K562 (cell line): ENCODE results near the gene PITPNM3. TPM values are rescaled to one million over a fixed set of nuclear protein-coding genes. Genes with fewer than 3 reads are reported as not detected.

Experiments used
- ATAC-seq: fragments of 200-7000 bp; cut with Tn5 transposase; 3 replicates; pipeline ENCODE4 v1.9.1; 2020; ENCODE audit warnings: moderate library complexity
- BruUV-seq: library from RNA; stranded (reverse); fragments of 400-500 nt; replicated peaks from 2 replicates; lab custom pipeline; 2021; lab: Mats Ljungman, UMichigan
- CTCF ChIA-PET: fragments of 300-600 bp; formaldehyde crosslinking; extraction: SDS; loops from one replicate; lab custom pipeline; 2021; ENCODE audit warnings: low intra/inter-chr PET ratio; lab: Yijun Ruan, JAX
- POLR2A ChIA-PET: fragments of 300-600, 350-650 bp; sonication (Branson Sonifier 250); formaldehyde crosslinking; extraction: SDS; loops from one replicate; lab custom pipeline; 2021; ENCODE audit warnings: antibody characterized with exemption, inconsistent platforms; lab: Yijun Ruan, JAX
- DNase-seq, 4 experiments: peaks; one replicate each; pipeline versions ENCODE4 v3.0.0 to v3.0.0-alpha.2; 2011 to 2018; ENCODE audit warnings: low spot score in 3 of 4, mixed read lengths in 3 of 4; ENCODE audit errors: extremely low read depth in 1 of 4
- FAIRE-seq: peaks from 2 replicates; lab custom pipeline; 2011; peaks lifted over from hg19 to GRCh38; lab: Jason Lieb, UNC
- H2AFZ ChIP-seq: 2 replicates; pipeline ENCODE4 v1.6.0; 2011; ENCODE audit warnings: low read depth, low read length, control low read depth, inconsistent platforms
- H3K27ac ChIP-seq: fragments of 200-600 bp; 3 replicates; pipeline ENCODE4 v1.8.0; 2011; ENCODE audit warnings: low read depth, mild to moderate bottlenecking, control low read depth, inconsistent platforms, low read length, moderate library complexity, mixed read lengths; ENCODE audit errors: extremely low read depth
- H3K27me3 ChIP-seq, 2 experiments: fragments of 300-600 bp in 1 of 2; 2 replicates in 1 of 2; 3 replicates in 1 of 2; pipeline versions ENCODE4 v1.6.0 to v1.8.0; 2011; ENCODE audit warnings: inconsistent platforms in 2 of 2, low read length in 2 of 2, mild to moderate bottlenecking in 1 of 2, mixed read lengths in 1 of 2, moderate library complexity in 1 of 2; ENCODE audit not compliant: control insufficient read depth in 2 of 2, insufficient read depth in 2 of 2
- H3K36me3 ChIP-seq: fragments of 300-600 bp; 3 replicates; pipeline ENCODE4 v1.8.0; 2011; ENCODE audit warnings: mild to moderate bottlenecking, low read length, inconsistent platforms; ENCODE audit not compliant: control insufficient read depth, insufficient read depth
- H3K4me1 ChIP-seq, 2 experiments: fragments of 200-600 bp in 1 of 2; replicated peaks in 1 of 2; 2 replicates in 1 of 2; 3 replicates in 1 of 2; pipeline versions ENCODE4 v1.5.1 to v1.8.0; 2011; ENCODE audit warnings: inconsistent platforms in 2 of 2, low read length in 2 of 2, mild to moderate bottlenecking in 1 of 2, mixed read lengths in 1 of 2, moderate library complexity in 1 of 2; ENCODE audit not compliant: control insufficient read depth in 2 of 2, insufficient read depth in 2 of 2
- H3K4me2 ChIP-seq: 2 replicates; pipeline ENCODE4 v1.6.1; 2011; ENCODE audit warnings: low read length, control low read depth, inconsistent platforms, mixed read lengths; ENCODE audit not compliant: insufficient read depth
- H3K4me3 ChIP-seq: fragments of 200-600 bp; sonication (generic), shearing (Covaris generic); 2 replicates; pipeline ENCODE4 v1.5.1; 2016; ENCODE audit warnings: control low read depth, inconsistent platforms
- H3K79me2 ChIP-seq: fragments of 200-600 bp; 3 replicates; pipeline ENCODE4 v1.8.0; 2011; ENCODE audit warnings: low read length, inconsistent platforms; ENCODE audit not compliant: control insufficient read depth, insufficient read depth
- H3K9ac ChIP-seq, 2 experiments: 2 replicates each; pipeline versions ENCODE4 v1.6.0 to v1.6.1; 2011; ENCODE audit warnings: low read depth in 2 of 2, low read length in 2 of 2, control low read depth in 1 of 2, inconsistent platforms in 1 of 2, mild to moderate bottlenecking in 1 of 2, mixed read lengths in 1 of 2; ENCODE audit not compliant: insufficient read depth in 1 of 2
- H3K9me1 ChIP-seq: one replicate; pipeline ENCODE4 v1.6.0; 2011; ENCODE audit warnings: inconsistent platforms, mild to moderate bottlenecking, low read length, moderate library complexity; ENCODE audit not compliant: control insufficient read depth, insufficient read depth
- H3K9me3 ChIP-seq: replicated peaks from 2 replicates; pipeline ENCODE4 v1.5.1; 2011; ENCODE audit warnings: low read depth, low read length, inconsistent platforms; ENCODE audit not compliant: control insufficient read depth, insufficient read depth
- H4K20me1 ChIP-seq: replicated peaks from 2 replicates; pipeline ENCODE4 v1.6.1; 2011; ENCODE audit warnings: low read length, inconsistent platforms, mixed read lengths; ENCODE audit not compliant: control insufficient read depth, insufficient read depth
- MNT ChIP-seq, 2 experiments: fragments of 450-650 bp; conservative IDR thresholded peaks; 2 replicates each; pipeline ENCODE4 v1.6.1; 2017; ENCODE audit warnings: mild to moderate bottlenecking in 2 of 2, moderate library complexity in 2 of 2
- MYBL2 ChIP-seq, 2 experiments: fragments of 450-650 bp in 1 of 2; sonication (generic) in 1 of 2; formaldehyde crosslinking in 1 of 2; IDR thresholded peaks; 2 replicates each; pipeline versions ENCODE4 v1.6.1 to v1.8.1; 2017 to 2022; ENCODE audit warnings: borderline replicate concordance in 1 of 2, inconsistent platforms in 1 of 2, low read depth in 1 of 2, mild to moderate bottlenecking in 1 of 2, missing genetic modification reagents in 1 of 2, moderate library complexity in 1 of 2
- PTTG1 ChIP-seq: fragments of 450-650 bp; IDR thresholded peaks from 2 replicates; pipeline ENCODE4 v1.6.1; 2016; ENCODE audit warnings: low read depth, mild to moderate bottlenecking, missing genetic modification characterization, missing compliant biosample characterization
- XRCC3 ChIP-seq: fragments of 450-650 bp; IDR thresholded peaks from 2 replicates; pipeline ENCODE4 v1.6.1; 2017; ENCODE audit warnings: mild to moderate bottlenecking, moderate library complexity
- ZBTB33 ChIP-seq: sonication (generic); formaldehyde crosslinking; IDR thresholded peaks from 2 replicates; pipeline ENCODE4 v1.8.1; 2023; ENCODE audit warnings: mild to moderate bottlenecking, missing genetic modification reagents
- ZNF165 ChIP-seq: fragments of 250-450 bp; sonication (Bioruptor Pico); IDR thresholded peaks from 2 replicates; pipeline ENCODE4 v1.4.0; 2020; ENCODE audit warnings: borderline replicate concordance
- ZNF311 ChIP-seq: fragments of 250-450 bp; sonication (Bioruptor Pico); IDR thresholded peaks from 2 replicates; pipeline ENCODE4 v1.4.0; 2020; ENCODE audit warnings: mild to moderate bottlenecking, moderate library complexity
- ZNF444 ChIP-seq: fragments of 250-450 bp; sonication (Bioruptor Pico); IDR thresholded peaks from 2 replicates; pipeline ENCODE4 v1.4.0; 2020; ENCODE audit warnings: mild to moderate bottlenecking, moderate library complexity
- WGBS: fragments of 100-300 bp; shearing (Covaris generic); methylation state at CpG from one replicate; pipeline ENCODE4 v1.1.6; 2016; ENCODE audit warnings: low coverage, mixed read lengths; ENCODE audit not compliant: insufficient coverage; ENCODE audit errors: missing lambda C conversion rate; 5-methylcytosine and 5-hydroxymethylcytosine counted together
- in situ Hi-C: fragments of 300-500 bp; cut with MboI; formaldehyde crosslinking; loops from 4 replicates; pipeline ENCODE4 v1.15.0; 2018; ENCODE audit warnings: inconsistent platforms, mixed read lengths
- intact Hi-C: fragments of 100-400 bp; cut with micrococcal nuclease; formaldehyde crosslinking; loops from 2 replicates; pipeline ENCODE4 v1.14.2; 2022
- polyA plus RNA-seq, 8 experiments: library from polyadenylated mRNA; depleted of rRNA in 4 of 8; stranded (reverse) in 5 of 8; unstranded in 3 of 8; fragments of >200 nt; fragmentation: Nextera tagmentation in 2 of 8; fragmentation: Illumina TruSeq in 1 of 8; extraction: Ambion mirVana in 2 of 8; extraction: Trizol in 1 of 8; gene quantifications; 2 replicates each; pipeline versions ENCODE4 v1.2.1 to v1.2.3, GENCODE V29; 2011 to 2014; ENCODE audit warnings: inconsistent platforms in 1 of 8, missing spikeins in 1 of 8
- total RNA-seq, 7 experiments: library from RNA; depleted of rRNA in 6 of 7; stranded (reverse); fragments of >200 nt in 6 of 7; fragmentation: Illumina TruSeq in 2 of 7; extraction: Trizol in 2 of 7; gene quantifications; 2 replicates each; pipeline versions ENCODE4 v1.2.1 to v1.2.3, GENCODE V29; 2011 to 2021; ENCODE audit warnings: low replicate concordance in 1 of 7

PITPNM3 gene
- total and polyA plus RNA-seq, 9 of the 15 experiments (the other 6 are each of a cell fraction or from before 2014, with no cell fraction given): 0.14 to 0.38 (median 0.22) TPM; not detected in 2

- no peaks in the 10 kb centered on the region for H4K20me1 ChIP-seq
- no peak within 1 kb of the TSS for H3K9ac ChIP-seq
- intact Hi-C loops (no loop called here), in situ Hi-C loops (loop anchor here (25.0 kb wide), 1 partner anchor 1198 kb away; the partner anchor contains the start of gene SCIMP)
- H3K9me1 ChIP-seq: no peaks in the 10 kb centered on the region
- ChIA-PET CTCF (no interaction called here), POLR2A (no interaction called here)
- 20% methylated on average over 9 of the region's 16 CpGs for WGBS
- no peaks in the 10 kb centered on the region for H3K36me3 ChIP-seq
- TF ChIP-seq ZNF444 (CRISPR knock-in tag) (no peak), MYBL2 (IDR thresholded peaks at IDR 0.05; ENCODE audit: low read depth) (no peak), MYBL2 (CRISPR knock-in tag; IDR thresholded peaks at IDR 0.05; ENCODE audit: borderline replicate concordance) (no peak), ZNF165 (CRISPR knock-in tag) (no peak), ZNF311 (CRISPR knock-in tag) (no peak), XRCC3 (no peak), MNT (conservative IDR thresholded peaks at IDR 0.05) (no peak), PTTG1 (tag) (no peak), ZBTB33 (no peak)
- H3K4me1 ChIP-seq: peaks cover 0 to 4% of the 10 kb centered on the region in 2 experiments; a peak in 1 of 5 replicates
- no peak for ATAC-seq
- no peak within 1 kb of the TSS for H3K4me3 ChIP-seq
- BruUV-seq: no TSS peak
- H3K27me3 ChIP-seq: peaks cover 0 to 10% of the 10 kb centered on the region in 2 experiments; a peak in 1 of 5 replicates
- no peak within 1 kb of the TSS for H2AFZ ChIP-seq
- H3K79me2 ChIP-seq: no peaks in the 10 kb centered on the region
- no peak within 1 kb of the TSS for H3K27ac ChIP-seq
- no peaks in the 10 kb centered on the region for H3K9me3 ChIP-seq
- FAIRE-seq: no peak
- DNase-seq: no peak
- H3K4me2 ChIP-seq: no peak within 1 kb of the TSS
Observed at GRCh38 chr17:6435051-6435450, 121.3 kb downstream of the PITPNM3 start, which contains the start of gene AIPL1. AIPL1 (minus strand) TSS chr17:6435121; CDS start chr17:6435104, 17 bp downstream.
